Lower leg skin (tissue), 4 donors: ENCODE data around the gene MFSD12. TPM values are rescaled to one million over a fixed set of nuclear protein-coding genes. Genes with fewer than 3 reads are reported as not detected.

Source experiments
- DNase-seq, 2 donors: peaks; one replicate each; pipeline ENCODE4 v3.0.0-alpha.2; 2019; ENCODE audit warnings: low spot score in 2 of 2
- H3K4me3 ChIP-seq: fragments of 200-600 bp; sonication (generic); 2 replicates; pipeline ENCODE4 v1.5.1; 2017; ENCODE audit warnings: mild to moderate bottlenecking, low read depth; ENCODE audit not compliant: poor library complexity, severe bottlenecking
- CTCF ChIP-seq, 3 donors: fragments of 450-650 bp; IDR thresholded peaks; one replicate each; pipeline ENCODE4 v1.5.1; 2016; ENCODE audit warnings: antibody characterized with exemption in 3 of 3, mild to moderate bottlenecking in 3 of 3, moderate library complexity in 2 of 3
- POLR2A ChIP-seq, 2 donors: fragments of 450-650 bp; IDR thresholded peaks; one replicate each; pipeline ENCODE4 v1.6.1; 2016 to 2017; ENCODE audit warnings: antibody characterized with exemption in 2 of 2, mild to moderate bottlenecking in 1 of 2, moderate library complexity in 1 of 2
- WGBS, 2 donors: methylation state at CpG; one replicate each; pipeline ENCODE4 v1.1.5; 2018; 5-methylcytosine and 5-hydroxymethylcytosine counted together
- intact Hi-C: fragments of 100-400 bp; cut with DNase I; formaldehyde crosslinking; loops from one replicate; pipeline ENCODE4 v1.15.0; 2023; ENCODE audit warnings: low total_unique reads
- total RNA-seq, 4 donors: library from RNA; depleted of rRNA; stranded (reverse); fragments of >200 nt; gene quantifications; one replicate each; pipeline ENCODE4 v1.1.0, GENCODE V29; 2016

The MFSD12 gene
- total RNA-seq, 4 donors from 2014 or later, result 43.3 to 98.2 (median 56.3) TPM

GRCh38 chr19:3518659-3519058, 38.7 kb downstream of the MFSD12 start:
- DNase-seq, result no peak
- 83 to 84% methylated on average over 2 of the region's 2 CpGs for WGBS, 2 donors
- intact Hi-C loops, result no loop called here
- no peak overlapping the region for H3K4me3 ChIP-seq
- TF ChIP-seq CTCF (IDR thresholded peaks at IDR 0.05) (no peak), POLR2A (IDR thresholded peaks at IDR 0.05) (no peak)

GRCh38 chr19:3518255-3518654, 39.1 kb downstream of the MFSD12 start:
- 74 to 80% methylated on average over 9 to 10 of the region's 10 CpGs for WGBS, 2 donors
- intact Hi-C loops, result no loop called here
- TF ChIP-seq CTCF (IDR thresholded peaks at IDR 0.05) (no peak), POLR2A (IDR thresholded peaks at IDR 0.05) (no peak)
- no peak overlapping the region for H3K4me3 ChIP-seq
- no peak for DNase-seq

GRCh38 chr19:3517638-3518037, 39.7 kb downstream of the MFSD12 start:
- intact Hi-C loops, result no loop called here
- whole genome bisulfite sequencing, 2 donors, result 95 to 96% methylated on average over 2 of the region's 2 CpGs
- TF ChIP-seq POLR2A (IDR thresholded peaks at IDR 0.05), result no peak
- no peak for TF ChIP-seq CTCF (IDR thresholded peaks at IDR 0.05)
- DNase-seq, result no peak
- no peak overlapping the region for H3K4me3 ChIP-seq

- WGBS, 2 donors, result 58 to 73% methylated on average over 7 to 14 of the region's 15 CpGs
- no peak for TF ChIP-seq POLR2A (IDR thresholded peaks at IDR 0.05)
- TF ChIP-seq CTCF (IDR thresholded peaks at IDR 0.05), result no peak
- intact Hi-C loops, result no loop called here
- no peak overlapping the region for H3K4me3 ChIP-seq
- no peak for DNase-seq
These were observed 40.6 kb downstream of the MFSD12 start for GRCh38 chr19:3516675-3517207.

DNA sequence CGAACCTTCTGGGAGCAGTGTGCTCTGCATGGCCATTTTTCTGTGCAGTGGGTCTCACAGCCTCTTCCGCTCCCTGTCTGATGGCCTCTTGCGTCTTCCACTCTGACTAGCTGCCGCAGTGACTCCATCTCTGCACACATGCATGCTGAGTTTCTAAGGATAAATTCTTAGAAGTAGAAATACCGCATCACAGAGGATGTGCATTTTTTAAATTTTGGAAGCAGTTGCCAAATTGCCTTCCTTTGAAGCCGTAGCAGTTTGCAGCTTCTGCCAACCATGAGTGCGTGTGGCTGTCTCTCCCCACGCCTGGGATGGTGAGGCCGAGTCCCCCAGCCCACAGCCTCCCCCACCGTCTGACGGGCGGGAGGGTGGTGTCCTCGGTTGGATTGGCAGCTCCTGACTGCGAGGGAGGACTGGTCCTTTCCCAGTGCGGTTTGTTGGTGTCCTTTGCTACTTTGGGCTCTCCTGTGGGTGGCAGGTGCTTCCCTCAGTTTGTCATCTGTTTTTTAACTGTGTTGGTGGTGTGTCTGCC, 41.4 kb downstream of the MFSD12 start:
- TF ChIP-seq POLR2A (IDR thresholded peaks at IDR 0.05) (no peak), CTCF (IDR thresholded peaks at IDR 0.05) (no peak)
- DNase-seq, result no peak
- 49 to 64% methylated on average over 15 of the region's 15 CpGs for WGBS, 2 donors
- intact Hi-C loops, result no loop called here
- H3K4me3 ChIP-seq, result no peak overlapping the region

- H3K4me3 ChIP-seq, result no peak overlapping the region
- no peak for DNase-seq
- TF ChIP-seq POLR2A (IDR thresholded peaks at IDR 0.05) (no peak), CTCF (IDR thresholded peaks at IDR 0.05) (no peak)
- intact Hi-C loops, result no loop called here
- 78 to 91% methylated on average over 9 to 10 of the region's 12 CpGs for WGBS, 2 donors
These were observed 42.5 kb downstream of the MFSD12 start for GRCh38 chr19:3514930-3515329.
